Hematopoietic multipotent progenitor cell (in vitro differentiated cells): ENCODE measurements around the gene NEUROG1. TPM values are rescaled to one million over a fixed set of nuclear protein-coding genes. Genes with fewer than 3 reads are reported as not detected.

ENCODE experiments used
- DNase-seq, 3 donors: peaks; one replicate each; pipeline ENCODE4 v3.0.0-alpha.2; 2011 to 2015; ENCODE audit warnings: low read depth in 2 of 3, low spot score in 2 of 3
- total RNA-seq: library from RNA; depleted of rRNA; stranded (reverse); fragments of >200 nt; gene quantifications from one replicate; pipeline ENCODE4 v1.2.3, GENCODE V29; 2012

The NEUROG1 gene
- total RNA-seq, 1 donor, result not detected

GRCh38 chr5:135565266-135565665 lies 29.5 kb upstream of the NEUROG1 start:
- DNase-seq, result no peak

- DNase-seq, result no peak
Measured at GRCh38 chr5:135564331-135564730, 28.6 kb upstream of the NEUROG1 start.

GRCh38 chr5:135561266-135561665 lies 25.5 kb upstream of the NEUROG1 start:
- DNase-seq, result no peak

- DNase-seq, result peak; percentile 3 to 93 (median 83)
Measured at GRCh38 chr5:135560858-135561257, 25.1 kb upstream of the NEUROG1 start.

- peak in 2 of 3 donors; percentile 36 to 38 for DNase-seq
Measured at GRCh38 chr5:135559354-135559753, 23.6 kb upstream of the NEUROG1 start.

GRCh38 chr5:135557076-135557838 lies 21.5 kb upstream of the NEUROG1 start:
- DNase-seq, result no peak

- DNase-seq, result no peak
Measured at GRCh38 chr5:135556620-135557019, 20.9 kb upstream of the NEUROG1 start.

GRCh38 chr5:135555530-135555929 lies 19.8 kb upstream of the NEUROG1 start:
- no peak for DNase-seq

- no peak for DNase-seq
Measured at GRCh38 chr5:135553688-135554462, 18.1 kb upstream of the NEUROG1 start.

- peak; percentile 7 to 84 (median 68) for DNase-seq
Measured at GRCh38 chr5:135551593-135552447, 16.1 kb upstream of the NEUROG1 start.

- no peak for DNase-seq
Measured at GRCh38 chr5:135549413-135549812, 13.6 kb upstream of the NEUROG1 start.

- DNase-seq, result no peak
Measured at GRCh38 chr5:135547590-135548254, 12.0 kb upstream of the NEUROG1 start.

- DNase-seq, result no peak
Measured at GRCh38 chr5:135546912-135547311, 11.1 kb upstream of the NEUROG1 start.

- no peak for DNase-seq
Measured at GRCh38 chr5:135546101-135546500, 10.3 kb upstream of the NEUROG1 start.

GRCh38 chr5:135545099-135545498 lies 9.3 kb upstream of the NEUROG1 start:
- no peak for DNase-seq

- peak in 1 of 3 donors; percentile 24 for DNase-seq
Measured at GRCh38 chr5:135543485-135544304, 7.9 kb upstream of the NEUROG1 start.

- DNase-seq, result peak in 1 of 3 donors; percentile 48
Measured at GRCh38 chr5:135543001-135543484, 7.3 kb upstream of the NEUROG1 start.

GRCh38 chr5:135541807-135542502 lies 6.2 kb upstream of the NEUROG1 start:
- no peak for DNase-seq
